Keratinocyte (primary cell): ENCODE measurements around the gene KAT6B.

Experiments
- CTCF ChIP-seq, 3 experiments: IDR thresholded peaks in 1 of 3; conservative IDR thresholded peaks in 1 of 3; optimal IDR thresholded peaks in 1 of 3; 2 replicates in 2 of 3; 3 replicates in 1 of 3; pipeline versions ENCODE3 to v1.5.1; 2011; ENCODE audit warnings: low read length in 3 of 3, mild to moderate bottlenecking in 3 of 3, moderate library complexity in 2 of 3, control low read depth in 1 of 3, inconsistent platforms in 1 of 3; ENCODE audit not compliant: insufficient read depth in 2 of 3; ENCODE audit errors: extremely low read depth in 1 of 3
- EZH2 ChIP-seq: IDR thresholded peaks from one replicate; pipeline ENCODE4 v1.6.1; 2012; ENCODE audit warnings: inconsistent platforms, mild to moderate bottlenecking, low read length, moderate library complexity

GRCh38 chr10:75020168-75020567 is 193.8 kb downstream of the KAT6B start:
- no peak for TF ChIP-seq CTCF (optimal IDR thresholded peaks at IDR 0.05 in 1 of 3, IDR thresholded peaks at IDR 0.05 in 1 of 3, conservative IDR thresholded peaks at IDR 0.05 in 1 of 3; ENCODE audit: extremely low read depth in 1 of 3, insufficient read depth in 2 of 3, low read length in 3 of 3)
- TF ChIP-seq EZH2 = no peak
